GM18519 (cell line): Measurements from ENCODE around the gene DVL1.

Source experiments
- ATAC-seq: cut with Tn5 transposase; IDR thresholded peaks from one replicate; pipeline ENCODE4 v1.9.1; 2021; ENCODE audit warnings: mild to moderate bottlenecking, moderate library complexity; ENCODE audit not compliant: unreplicated experiment, low FRiP score

The DVL1 gene

GRCh38 chr1:1286313-1287261 is 62.6 kb downstream of the DVL1 start:
- no peak for ATAC-seq

- ATAC-seq, result no peak
Measured at GRCh38 chr1:1285611-1286311, 63.5 kb downstream of the DVL1 start.
